ENCODE data around the gene FABP3.

GRCh38 chr1:31417148-31417547, 44.3 kb upstream of the FABP3 start:
- TF ChIP-seq CTCF (conservative IDR thresholded peaks at IDR 0.05; ENCODE audit: low read length) (no peak), EZH2phosphoT487 (IDR thresholded peaks at IDR 0.05; ENCODE audit: borderline replicate concordance, low read depth, low read length) (no peak)
